Keratinocyte (primary cell): ENCODE data around the gene NBEA. TPM values are rescaled to one million over a fixed set of nuclear protein-coding genes. Genes with fewer than 3 reads are reported as not detected.

Experiments
- DNase-seq: peaks from one replicate; pipeline ENCODE4 v3.0.0-alpha.2; 2011; ENCODE audit warnings: low read depth, missing footprints, low spot score
- FAIRE-seq: peaks from 2 replicates; lab custom pipeline; 2011; peaks lifted over from hg19 to GRCh38; lab: Jason Lieb, UNC
- H2AFZ ChIP-seq: 2 replicates; pipeline ENCODE4 v1.6.0; 2012; ENCODE audit warnings: low read length, control low read depth, inconsistent platforms; ENCODE audit not compliant: control insufficient read depth
- H3K27ac ChIP-seq: 2 replicates; pipeline ENCODE4 v1.5.1; 2011; ENCODE audit warnings: low read length; ENCODE audit not compliant: control insufficient read depth, insufficient read depth
- H3K27me3 ChIP-seq: 3 replicates; pipeline ENCODE4 v1.6.0; 2011; ENCODE audit warnings: low read length; ENCODE audit not compliant: control insufficient read depth, insufficient read depth; ENCODE audit errors: extremely low read depth
- H3K36me3 ChIP-seq, 2 experiments: 2 replicates in 1 of 2; 3 replicates in 1 of 2; pipeline ENCODE4 v1.5.1; 2011; ENCODE audit warnings: low read length in 2 of 2, mild to moderate bottlenecking in 1 of 2; ENCODE audit not compliant: control insufficient read depth in 2 of 2, insufficient read depth in 2 of 2; ENCODE audit errors: extremely low read depth in 1 of 2
- H3K4me1 ChIP-seq: 3 replicates; pipeline ENCODE4 v1.5.1; 2011; ENCODE audit warnings: low read length; ENCODE audit not compliant: control insufficient read depth, insufficient read depth; ENCODE audit errors: extremely low read depth
- H3K4me2 ChIP-seq: 3 replicates; pipeline ENCODE4 v1.6.0; 2011; ENCODE audit warnings: low read depth, low read length; ENCODE audit not compliant: control insufficient read depth, insufficient read depth; ENCODE audit errors: extremely low read depth
- H3K4me3 ChIP-seq, 3 experiments: fragments of 200-600 bp in 1 of 3; sonication (generic) in 1 of 3; 2 replicates in 2 of 3; 3 replicates in 1 of 3; pipeline ENCODE4 v1.5.1; 2011 to 2016; ENCODE audit warnings: low read length in 3 of 3, mild to moderate bottlenecking in 3 of 3, control low read depth in 2 of 3, inconsistent platforms in 1 of 3, low read depth in 1 of 3, mixed read lengths in 1 of 3, mixed run types in 1 of 3, moderate library complexity in 1 of 3; ENCODE audit not compliant: control insufficient read depth in 2 of 3, insufficient read depth in 2 of 3; ENCODE audit errors: extremely low read depth in 1 of 3
- H3K79me2 ChIP-seq: 2 replicates; pipeline ENCODE4 v1.6.0; 2012; ENCODE audit warnings: low read length; ENCODE audit not compliant: control insufficient read depth, insufficient read depth
- H3K9ac ChIP-seq: 3 replicates; pipeline ENCODE4 v1.6.0; 2011; ENCODE audit warnings: low read length; ENCODE audit not compliant: control insufficient read depth, insufficient read depth; ENCODE audit errors: extremely low read depth
- H3K9me1 ChIP-seq: 3 replicates; pipeline ENCODE4 v1.6.0; 2011; ENCODE audit warnings: low read length; ENCODE audit not compliant: control insufficient read depth, insufficient read depth; ENCODE audit errors: extremely low read depth
- H3K9me3 ChIP-seq: 2 replicates; pipeline ENCODE4 v1.5.1; 2012; ENCODE audit warnings: low read depth, low read length; ENCODE audit not compliant: control insufficient read depth
- H4K20me1 ChIP-seq: 3 replicates; pipeline ENCODE4 v1.6.0; 2011; ENCODE audit warnings: low read length; ENCODE audit not compliant: control insufficient read depth, insufficient read depth; ENCODE audit errors: extremely low read depth
- CTCF ChIP-seq, 3 experiments: IDR thresholded peaks in 1 of 3; conservative IDR thresholded peaks in 1 of 3; optimal IDR thresholded peaks in 1 of 3; 2 replicates in 2 of 3; 3 replicates in 1 of 3; pipeline versions ENCODE3 to v1.5.1; 2011; ENCODE audit warnings: low read length in 3 of 3, mild to moderate bottlenecking in 3 of 3, moderate library complexity in 2 of 3, control low read depth in 1 of 3, inconsistent platforms in 1 of 3; ENCODE audit not compliant: insufficient read depth in 2 of 3; ENCODE audit errors: extremely low read depth in 1 of 3
- EZH2 ChIP-seq: IDR thresholded peaks from one replicate; pipeline ENCODE4 v1.6.1; 2012; ENCODE audit warnings: inconsistent platforms, mild to moderate bottlenecking, low read length, moderate library complexity
- dilution Hi-C: fragments of 300-500 bp; cut with MboI; formaldehyde crosslinking; loops from one replicate; pipeline ENCODE4 v1.7.0; 2020; ENCODE audit warnings: low sequenced_read_pairs; ENCODE audit not compliant: extremely low pct_ligation_motif_present
- polyA plus RNA-seq, 5 experiments: library from polyadenylated mRNA; depleted of rRNA in 3 of 5; stranded (reverse) in 3 of 5; stranded (forward) in 1 of 5; unstranded in 1 of 5; fragments of >200 nt; gene quantifications; 1 replicate in 1 of 5; 2 replicates in 3 of 5; 3 replicates in 1 of 5; pipeline versions ENCODE4 v1.2.1 to v1.2.3, GENCODE V29; 2011 to 2012; ENCODE audit warnings: missing spikeins in 2 of 5, low read depth in 1 of 5, low replicate concordance in 1 of 5

The NBEA gene
- polyA plus RNA-seq, 1 donor (not counting 4 experiments of a cell fraction or from before 2014, with no cell fraction given): 0.05 TPM

DNA sequence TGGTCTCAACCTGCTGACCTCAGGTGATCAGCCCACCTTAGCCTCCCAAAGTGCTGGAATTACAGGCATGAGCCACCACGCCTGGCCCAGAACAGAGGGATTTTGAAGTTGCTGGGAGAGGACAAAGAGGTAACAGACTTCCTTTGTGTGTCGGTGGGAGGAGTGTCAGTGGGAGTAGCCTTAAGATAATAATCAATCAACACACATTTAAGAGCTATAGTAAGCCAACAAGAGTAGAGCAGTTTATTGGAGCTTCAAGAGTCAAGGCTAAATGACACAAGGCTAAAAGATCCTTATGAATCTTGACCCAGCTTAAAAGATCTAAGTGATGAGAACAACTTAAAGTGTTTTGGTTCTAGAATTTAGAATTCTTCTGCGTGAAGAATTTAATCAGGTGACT is 47.3 kb upstream of the NBEA start:
- no peak overlapping the region for H3K4me2 ChIP-seq
- FAIRE-seq: no peak
- H3K4me1 ChIP-seq: no peaks in the 10 kb centered on the region
- H3K79me2 ChIP-seq: no peaks in the 10 kb centered on the region
- H3K4me3 ChIP-seq: no peak overlapping the region
- no peak overlapping the region for H2AFZ ChIP-seq
- no peaks in the 10 kb centered on the region for H3K9me3 ChIP-seq
- no peaks in the 10 kb centered on the region for H3K27me3 ChIP-seq
- no peaks in the 10 kb centered on the region for H3K9me1 ChIP-seq
- dilution Hi-C loops: no loop called here
- no peaks in the 10 kb centered on the region for H3K36me3 ChIP-seq
- H4K20me1 ChIP-seq: no peaks in the 10 kb centered on the region
- no peak for DNase-seq
- no peak overlapping the region for H3K27ac ChIP-seq
- no peak for TF ChIP-seq EZH2
- TF ChIP-seq CTCF (optimal IDR thresholded peaks at IDR 0.05 in 1 of 3, IDR thresholded peaks at IDR 0.05 in 1 of 3, conservative IDR thresholded peaks at IDR 0.05 in 1 of 3; ENCODE audit: extremely low read depth in 1 of 3, insufficient read depth in 2 of 3, low read length in 3 of 3): no peak
- no peak overlapping the region for H3K9ac ChIP-seq

DNA sequence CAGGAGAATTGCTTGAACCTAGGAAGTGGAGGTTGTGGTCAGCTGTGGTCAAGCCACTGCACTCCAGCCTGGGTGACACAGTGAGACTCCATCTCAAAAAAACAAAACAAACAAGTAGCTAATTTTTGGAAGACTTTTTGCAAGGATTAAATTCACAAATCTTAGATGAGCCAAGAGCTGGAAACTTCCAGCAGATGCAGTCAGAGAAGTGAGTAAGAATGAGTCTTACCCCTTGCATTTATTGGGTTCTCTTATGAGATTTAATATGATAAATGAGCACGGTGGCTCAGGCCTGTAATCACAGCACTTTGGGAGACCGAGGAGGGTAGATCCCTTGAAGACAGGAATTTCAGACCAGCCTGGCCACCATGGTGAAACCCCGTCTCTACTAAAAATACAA is 44.9 kb upstream of the NBEA start:
- no peak for TF ChIP-seq EZH2
- no peak for TF ChIP-seq CTCF (optimal IDR thresholded peaks at IDR 0.05 in 1 of 3, IDR thresholded peaks at IDR 0.05 in 1 of 3, conservative IDR thresholded peaks at IDR 0.05 in 1 of 3; ENCODE audit: extremely low read depth in 1 of 3, insufficient read depth in 2 of 3, low read length in 3 of 3)
- no peak overlapping the region for H2AFZ ChIP-seq
- no peaks in the 10 kb centered on the region for H3K27me3 ChIP-seq
- H3K4me2 ChIP-seq: no peak overlapping the region
- no peaks in the 10 kb centered on the region for H3K79me2 ChIP-seq
- no peak overlapping the region for H3K4me3 ChIP-seq
- FAIRE-seq: no peak
- no peaks in the 10 kb centered on the region for H3K9me1 ChIP-seq
- no peaks in the 10 kb centered on the region for H3K36me3 ChIP-seq
- H3K4me1 ChIP-seq: no peaks in the 10 kb centered on the region
- no peak overlapping the region for H3K9ac ChIP-seq
- no peaks in the 10 kb centered on the region for H3K9me3 ChIP-seq
- H3K27ac ChIP-seq: no peak overlapping the region
- dilution Hi-C loops: no loop called here
- H4K20me1 ChIP-seq: no peaks in the 10 kb centered on the region
- no peak for DNase-seq
